B cell (primary cell): ENCODE results near the gene RPS29. TPM values are rescaled to one million over a fixed set of nuclear protein-coding genes. Genes with fewer than 3 reads are reported as not detected.

Source experiments
- ATAC-seq: fragments of 200-7000 bp; cut with Tn5 transposase; one replicate; pipeline ENCODE4 v1.10.0; 2021; ENCODE audit warnings: low read depth, mild to moderate bottlenecking, moderate number of reproducible peaks, moderate library complexity
- CTCF ChIA-PET: fragments of 350-600 bp; sonication (Branson Sonifier 250); formaldehyde crosslinking; loops from one replicate; lab custom pipeline; 2021; ENCODE audit warnings: antibody characterized with exemption, inconsistent platforms; lab: Charles Lee
- POLR2A ChIA-PET: fragments of 350-600 bp; sonication (Branson Sonifier 250); formaldehyde crosslinking; loops from one replicate; lab custom pipeline; 2021; ENCODE audit warnings: antibody characterized with exemption; lab: Charles Lee
- DNase-seq: peaks from one replicate; pipeline ENCODE4 v3.0.0; 2013
- H2AFZ ChIP-seq: 2 replicates; pipeline ENCODE4 v1.6.1; 2012; ENCODE audit warnings: mild to moderate bottlenecking, low read depth, low read length; ENCODE audit not compliant: insufficient read depth, poor library complexity, severe bottlenecking
- H3K27ac ChIP-seq, 2 donors: 1 replicate in 1 of 2; 2 replicates in 1 of 2; pipeline ENCODE4 v1.5.1; 2012 to 2013; ENCODE audit warnings: low read length in 2 of 2, mild to moderate bottlenecking in 2 of 2, moderate library complexity in 1 of 2
- H3K27me3 ChIP-seq, 4 experiments: fragments of 200-600 bp in 1 of 4; sonication (generic) in 1 of 4; replicated peaks in 1 of 4; 1 replicate in 2 of 4; 2 replicates in 2 of 4; pipeline versions ENCODE4 v1.6.1 to v1.7.0; 2013 to 2016; ENCODE audit warnings: low read length in 3 of 4, mild to moderate bottlenecking in 2 of 4, mixed read lengths in 1 of 4, moderate library complexity in 1 of 4; ENCODE audit not compliant: insufficient read depth in 4 of 4, control insufficient read depth in 3 of 4; ENCODE audit errors: control extremely low read depth in 1 of 4
- H3K36me3 ChIP-seq, 2 experiments: replicated peaks in 1 of 2; 1 replicate in 1 of 2; 2 replicates in 1 of 2; pipeline versions ENCODE4 v1.6.1 to v1.7.1; 2013; ENCODE audit warnings: low read length in 1 of 2; ENCODE audit not compliant: insufficient read depth in 2 of 2, control insufficient read depth in 1 of 2; ENCODE audit errors: control extremely low read depth in 1 of 2, extremely low read depth in 1 of 2
- H3K4me1 ChIP-seq, 2 donors: fragments of 200-600 bp in 1 of 2; sonication (generic) in 1 of 2; 1 replicate in 1 of 2; 2 replicates in 1 of 2; pipeline versions ENCODE4 v1.5.1 to v1.6.1; 2013 to 2017; ENCODE audit warnings: low read length in 2 of 2; ENCODE audit not compliant: control insufficient read depth in 2 of 2, insufficient read depth in 2 of 2
- H3K4me2 ChIP-seq: replicated peaks from 2 replicates; pipeline ENCODE3; 2012; ENCODE audit warnings: mild to moderate bottlenecking, low read depth, low read length; ENCODE audit not compliant: poor library complexity, severe bottlenecking
- H3K4me3 ChIP-seq, 5 experiments: fragments of 200-600 bp in 1 of 5; sonication (generic) in 1 of 5; 1 replicate in 3 of 5; 2 replicates in 2 of 5; pipeline versions ENCODE4 v1.5.1 to v1.7.0; 2011 to 2016; ENCODE audit warnings: low read length in 4 of 5, mild to moderate bottlenecking in 4 of 5, low read depth in 2 of 5, control low read depth in 1 of 5, moderate library complexity in 1 of 5; ENCODE audit not compliant: insufficient read depth in 1 of 5; ENCODE audit errors: control extremely low read depth in 1 of 5, extremely low read depth in 1 of 5
- H3K79me2 ChIP-seq: fragments of 200-600 bp; sonication (generic); one replicate; pipeline ENCODE4 v1.6.0; 2016; ENCODE audit warnings: low read length; ENCODE audit not compliant: control insufficient read depth, insufficient read depth
- H3K9ac ChIP-seq: fragments of 200-600 bp; sonication (generic); 2 replicates; pipeline ENCODE4 v1.6.1; 2017; ENCODE audit warnings: mild to moderate bottlenecking, low read length, moderate library complexity
- H3K9me3 ChIP-seq, 3 donors: one replicate each; pipeline versions ENCODE4 v1.6.1 to v1.7.1; 2013; ENCODE audit warnings: low read length in 2 of 3; ENCODE audit not compliant: control insufficient read depth in 2 of 3, insufficient read depth in 1 of 3; ENCODE audit errors: control extremely low read depth in 1 of 3
- H4K20me1 ChIP-seq: 2 replicates; pipeline ENCODE4 v1.6.0; 2012; ENCODE audit warnings: mild to moderate bottlenecking, low read length; ENCODE audit not compliant: insufficient read depth, control insufficient read depth, poor library complexity, severe bottlenecking
- H3K27ac Mint-ChIP-seq: one replicate; pipeline ENCODE4 v1.8.0; 2021; ENCODE audit warnings: mixed read lengths
- H3K27me3 Mint-ChIP-seq: one replicate; pipeline ENCODE4 v1.8.0; 2021; ENCODE audit warnings: mixed read lengths
- H3K4me1 Mint-ChIP-seq: one replicate; pipeline ENCODE4 v1.8.0; 2021; ENCODE audit warnings: mixed read lengths
- H3K4me3 Mint-ChIP-seq: one replicate; pipeline ENCODE4 v1.8.0; 2021; ENCODE audit warnings: mixed read lengths
- H3K9me3 Mint-ChIP-seq: one replicate; pipeline ENCODE4 v1.8.0; 2022; ENCODE audit warnings: mixed read lengths; ENCODE audit not compliant: insufficient read depth
- CTCF ChIP-seq: fragments of 200-600 bp; IDR thresholded peaks from one replicate; pipeline ENCODE4 v1.8.0; 2022; ENCODE audit warnings: antibody characterized with exemption, mild to moderate bottlenecking
- EZH2 ChIP-seq: IDR thresholded peaks from 2 replicates; pipeline ENCODE4 v1.6.1; 2012; ENCODE audit warnings: borderline replicate concordance, low read depth, mild to moderate bottlenecking, moderate library complexity, low read length; ENCODE audit not compliant: insufficient read depth, poor library complexity, severe bottlenecking
- WGBS: methylation state at CpG from one replicate; pipeline ENCODE4 v1.1.5; 2013; ENCODE audit warnings: missing lambda C conversion rate; ENCODE audit not compliant: insufficient coverage; 5-methylcytosine and 5-hydroxymethylcytosine counted together
- intact Hi-C: fragments of 100-400 bp; cut with micrococcal nuclease; formaldehyde crosslinking; loops from one replicate; pipeline ENCODE4 v1.10.0; 2022
- polyA plus RNA-seq: library from polyadenylated mRNA; depleted of rRNA; stranded (reverse); fragments of >200 nt; gene quantifications from 2 replicates; pipeline ENCODE4 v1.2.3, GENCODE V29; 2012
- total RNA-seq, 2 donors: library from RNA; stranded (reverse); fragments of 120-200 nt in 1 of 2; gene quantifications; 1 replicate in 1 of 2; 2 replicates in 1 of 2; pipeline versions ENCODE4 v1.2.3 to v1.2.4, GENCODE V29; 2013 to 2022

Gene RPS29
- total and polyA plus RNA-seq, 2 donors (not counting 1 experiment from before 2014, with no cell fraction given), result 2,873 to 29,966 TPM

DNA sequence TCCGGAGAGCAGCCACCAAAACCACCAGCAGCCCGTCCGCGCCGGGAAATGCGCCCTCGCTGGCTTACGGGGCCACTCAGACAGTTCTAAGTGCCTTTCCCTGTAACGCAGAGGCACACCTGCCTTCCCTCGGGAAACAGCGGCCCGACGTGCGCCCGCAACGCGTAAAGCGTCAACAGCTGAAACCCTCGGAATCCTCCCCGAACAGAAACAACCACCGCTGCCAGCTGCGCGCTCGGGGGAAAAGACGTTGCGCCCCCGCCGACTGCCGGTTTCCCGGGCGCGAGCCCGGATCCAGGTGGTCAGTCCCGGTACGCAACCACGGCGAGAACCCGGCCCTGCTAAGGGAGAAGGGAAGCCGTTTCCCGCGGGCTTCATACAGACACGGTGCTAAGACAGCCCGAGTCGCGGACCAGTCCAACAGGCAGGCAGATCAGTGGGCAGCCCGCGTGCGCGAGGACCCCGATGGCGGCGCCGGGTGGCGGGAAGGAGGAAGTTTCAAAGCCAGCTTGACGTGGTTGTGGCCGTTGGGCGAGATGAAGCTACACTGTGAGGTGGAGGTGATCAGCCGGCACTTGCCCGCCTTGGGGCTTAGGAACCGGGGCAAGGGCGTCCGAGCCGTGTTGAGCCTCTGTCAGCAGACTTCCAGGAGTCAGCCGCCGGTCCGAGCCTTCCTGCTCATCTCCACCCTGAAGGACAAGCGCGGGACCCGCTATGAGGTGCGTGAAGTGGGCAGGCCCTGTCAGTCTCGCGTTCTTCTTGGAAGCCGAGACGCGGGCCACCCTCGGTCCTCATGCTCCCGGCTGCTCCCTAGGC, 12.5 kb upstream of the RPS29 start, which contains the start of gene LRR1:
Gene LRR1, plus strand, starts transcription at position 456 of the 816 bp plus-strand sequence. Its CDS starts 81 bp downstream, at position 537.
- peak within 1 kb of the TSS; percentile 99 for H3K4me3 Mint-ChIP-seq
- Histone ChIP-seq H4K20me1 (no peaks in the 10 kb centered on the region), H3K79me2 (peaks cover 14% of the 10 kb centered on the region), H3K36me3 (peaks cover 0 to 4% of the 10 kb centered on the region in 2 experiments), H3K27me3 (no peaks in the 10 kb centered on the region), H2AFZ (peak within 1 kb of the TSS; percentile 86), H3K9me3 (no peaks in the 10 kb centered on the region), H3K4me1 (peaks cover 33 to 42% of the 10 kb centered on the region in 2 donors), H3K4me2 (peak within 1 kb of the TSS; percentile 82), H3K27ac (peak within 1 kb of the TSS; percentile 92 to 97), H3K9ac (peak within 1 kb of the TSS; percentile 74), H3K4me3 (peak within 1 kb of the TSS; percentile 75 to 94 (median 80))
- peak within 1 kb of the TSS; percentile 98 for H3K27ac Mint-ChIP-seq
- intact Hi-C loops, result loop anchor here (1.0 to 5.0 kb wide), 4 partner anchors 22 to 634 kb away; partner anchors contain the start of genes MGAT2, RPL36AL, SOS2 and VCPKMT
- TF ChIP-seq CTCF, result no peak
- TF ChIP-seq EZH2, result no peak
- POLR2A ChIA-PET, result interaction anchor here (0.8 to 3.7 kb wide), 7 partner anchors 12 to 137 kb away, joined by 3 to 69 read pairs (median 4); partner anchors contain the start of genes DNAAF2, MGAT2, RPL36AL and RPS29
- H3K9me3 Mint-ChIP-seq, result no peaks in the 10 kb centered on the region
- DNase-seq (peak; percentile 95), ATAC-seq (peak; percentile 73)
- no peaks in the 10 kb centered on the region for H3K27me3 Mint-ChIP-seq
- CTCF ChIA-PET, result interaction anchor here (0.6 to 6.8 kb wide), 8 partner anchors 12 to 723 kb away, joined by 3 to 92 read pairs (median 4); partner anchors contain the start of genes MGAT2, RPL36AL and RPS29
- H3K4me1 Mint-ChIP-seq, result peaks cover 55% of the 10 kb centered on the region
- under 1% methylated on average over 77 of the region's 77 CpGs for WGBS
